ENCODE results near the gene GABRA1.

The GABRA1 gene

GRCh38 chr5:161946911-161947310, 99.0 kb downstream of the GABRA1 start:
- H3K4me3 ChIP-seq (replicated peaks in 1 of 2; ENCODE audit: low read depth in 2 of 2, low read length in 2 of 2), result no peak overlapping the region
- TF ChIP-seq CTCF (IDR thresholded peaks at IDR 0.05; ENCODE audit: low read depth, low read length), result no peak
- no peak for DNase-seq (ENCODE audit: low read depth in 2 of 2)

Data from cardiac fibroblast (primary cell).